Thyroid gland (tissue), 4 donors: Measurements from ENCODE around the gene RNF217. TPM values are rescaled to one million over a fixed set of nuclear protein-coding genes. Genes with fewer than 3 reads are reported as not detected.

Source experiments
- DNase-seq, 2 donors: peaks; one replicate each; pipeline ENCODE4 v3.0.0-alpha.2; 2019
- H3K27ac ChIP-seq, 3 donors: fragments of 200-600 bp; sonication (generic); 1 replicate in 2 of 3; 2 replicates in 1 of 3; pipeline ENCODE4 v1.5.1; 2016 to 2019; ENCODE audit warnings: mild to moderate bottlenecking in 1 of 3, moderate library complexity in 1 of 3
- H3K27me3 ChIP-seq: fragments of 200-600 bp; sonication (generic); one replicate; pipeline ENCODE4 v1.5.1; 2019
- H3K36me3 ChIP-seq, 2 donors: fragments of 200-600 bp; sonication (generic); one replicate each; pipeline ENCODE4 v1.5.1; 2016 to 2019
- H3K4me1 ChIP-seq, 2 donors: fragments of 200-600 bp; sonication (generic); one replicate each; pipeline ENCODE4 v1.5.1; 2017 to 2019
- H3K4me3 ChIP-seq, 3 donors: fragments of 200-600 bp; sonication (generic); replicated peaks in 1 of 3; 1 replicate in 2 of 3; 2 replicates in 1 of 3; pipeline ENCODE4 v1.5.1; 2016; ENCODE audit warnings: mild to moderate bottlenecking in 1 of 3
- H3K9me3 ChIP-seq: fragments of 200-600 bp; sonication (generic); one replicate; pipeline ENCODE4 v1.5.1; 2017
- CTCF ChIP-seq, 6 experiments: fragments of 200-600 bp in 3 of 6; fragments of 450-650 bp in 3 of 6; sonication (generic) in 3 of 6; IDR thresholded peaks; one replicate each; pipeline ENCODE4 v1.5.1; 2016 to 2019; ENCODE audit warnings: antibody characterized with exemption in 6 of 6, mild to moderate bottlenecking in 2 of 6, inconsistent platforms in 1 of 6, moderate library complexity in 1 of 6
- POLR2A ChIP-seq, 2 donors: fragments of 450-650 bp; IDR thresholded peaks; one replicate each; pipeline ENCODE4 v1.6.1; 2017; ENCODE audit warnings: antibody characterized with exemption in 2 of 2, mild to moderate bottlenecking in 2 of 2, moderate library complexity in 1 of 2
- WGBS, 2 donors: methylation state at CpG; one replicate each; pipeline ENCODE4 v1.1.5; 2017; 5-methylcytosine and 5-hydroxymethylcytosine counted together
- intact Hi-C: fragments of 100-400 bp; cut with DNase I; formaldehyde crosslinking; loops from one replicate; pipeline ENCODE4 v1.15.1; 2023
- total RNA-seq, 4 donors: library from RNA; depleted of rRNA; stranded (reverse); fragments of >200 nt; gene quantifications; one replicate each; pipeline ENCODE4 v1.2.3, GENCODE V29; 2016

Gene RNF217
- total RNA-seq, 4 donors from 2014 or later: 29.0 to 53.7 (median 31.0) TPM

- Histone ChIP-seq H3K4me1 (peaks cover 22 to 26% of the 10 kb centered on the region in 2 donors), H3K36me3 (no peaks in the 10 kb centered on the region), H3K27ac (no peak overlapping the region), H3K27me3 (no peaks in the 10 kb centered on the region), H3K4me3 (no peak overlapping the region), H3K9me3 (no peaks in the 10 kb centered on the region)
- no peak for TF ChIP-seq POLR2A (IDR thresholded peaks at IDR 0.05)
- TF ChIP-seq CTCF (IDR thresholded peaks at IDR 0.05): no peak
- intact Hi-C loops: no loop called here
- 63 to 64% methylated on average over 5 of the region's 5 CpGs for WGBS, 2 donors
- DNase-seq: peak; percentile 33 to 42
Measured at GRCh38 chr6:125057392-125058246, 95.4 kb downstream of the RNF217 start.

GRCh38 chr6:125058546-125058945 lies 96.3 kb downstream of the RNF217 start:
- no peaks in the 10 kb centered on the region for H3K9me3 ChIP-seq
- H3K4me1 ChIP-seq: peaks cover 22 to 26% of the 10 kb centered on the region in 2 donors
- no peak for DNase-seq
- 24 to 29% methylated on average over 1 of the region's 1 CpG for WGBS, 2 donors
- H3K4me3 ChIP-seq: no peak overlapping the region
- TF ChIP-seq POLR2A (IDR thresholded peaks at IDR 0.05) (no peak), CTCF (IDR thresholded peaks at IDR 0.05) (no peak)
- H3K27me3 ChIP-seq: no peaks in the 10 kb centered on the region
- H3K36me3 ChIP-seq: no peaks in the 10 kb centered on the region
- H3K27ac ChIP-seq: peak overlapping the region; percentile 40 to 57 (median 45)
- intact Hi-C loops: no loop called here

GRCh38 chr6:125063307-125063706 lies 101.1 kb downstream of the RNF217 start:
- TF ChIP-seq POLR2A (IDR thresholded peaks at IDR 0.05): no peak
- no peak for TF ChIP-seq CTCF (IDR thresholded peaks at IDR 0.05)
- 95 to 96% methylated on average over 2 of the region's 2 CpGs for WGBS, 2 donors
- intact Hi-C loops: no loop called here

GRCh38 chr6:125066140-125066539 lies 103.9 kb downstream of the RNF217 start:
- TF ChIP-seq POLR2A (IDR thresholded peaks at IDR 0.05) (no peak), CTCF (IDR thresholded peaks at IDR 0.05) (no peak)
- no peaks in the 10 kb centered on the region for H3K36me3 ChIP-seq
- DNase-seq: no peak
- H3K27me3 ChIP-seq: no peaks in the 10 kb centered on the region
- no peaks in the 10 kb centered on the region for H3K9me3 ChIP-seq
- intact Hi-C loops: no loop called here
- H3K27ac ChIP-seq: no peak overlapping the region
- no peak overlapping the region for H3K4me3 ChIP-seq
- no peaks in the 10 kb centered on the region for H3K4me1 ChIP-seq
- WGBS, 2 donors: 95 to 96% methylated on average over 6 of the region's 6 CpGs

More at GRCh38 chr6:125063307-125063706, 101.1 kb downstream of the RNF217 start:
- peaks cover 13 to 16% of the 10 kb centered on the region in 2 donors for H3K4me1 ChIP-seq
- no peaks in the 10 kb centered on the region for H3K9me3 ChIP-seq
- no peaks in the 10 kb centered on the region for H3K27me3 ChIP-seq
- no peak overlapping the region for H3K27ac ChIP-seq
- H3K36me3 ChIP-seq: no peaks in the 10 kb centered on the region
- no peak overlapping the region for H3K4me3 ChIP-seq
- DNase-seq: no peak

- WGBS, 2 donors: 83 to 90% methylated on average over 3 of the region's 3 CpGs
- H3K36me3 ChIP-seq: no peaks in the 10 kb centered on the region
- intact Hi-C loops: no loop called here
- TF ChIP-seq POLR2A (IDR thresholded peaks at IDR 0.05): no peak
- TF ChIP-seq CTCF (IDR thresholded peaks at IDR 0.05): no peak
- H3K4me3 ChIP-seq: no peak overlapping the region
- DNase-seq: no peak
- no peaks in the 10 kb centered on the region for H3K4me1 ChIP-seq
- no peaks in the 10 kb centered on the region for H3K9me3 ChIP-seq
- no peaks in the 10 kb centered on the region for H3K27me3 ChIP-seq
- H3K27ac ChIP-seq: no peak overlapping the region
Measured at GRCh38 chr6:125066964-125067363, 104.7 kb downstream of the RNF217 start.
